GM12878 (cell line): ENCODE data around the gene ZNF396. TPM values are rescaled to one million over a fixed set of nuclear protein-coding genes. Genes with fewer than 3 reads are reported as not detected.
A peak's percentile ranks its signal among the peaks of the same experiment; 100 is the strongest.

Experiments
- BCLAF1 ChIP-seq: fragments of 450-650 bp; IDR thresholded peaks from 2 replicates; pipeline ENCODE4 v1.6.1; 2017; ENCODE audit warnings: antibody characterized with exemption, mild to moderate bottlenecking, moderate library complexity
- CEBPZ ChIP-seq: fragments of 150-350 bp; IDR thresholded peaks from 2 replicates; pipeline ENCODE4 v1.6.1; 2016; ENCODE audit warnings: low read depth, low read length
- EGR1 ChIP-seq, 2 experiments: IDR thresholded peaks; 1 replicate in 1 of 2; 2 replicates in 1 of 2; pipeline ENCODE4 v1.6.1; 2011 to 2012; ENCODE audit warnings: low read depth in 2 of 2, low read length in 2 of 2, borderline replicate concordance in 1 of 2, mild to moderate bottlenecking in 1 of 2, moderate library complexity in 1 of 2
- HCFC1 ChIP-seq: fragments of 150-350 bp; IDR thresholded peaks from 2 replicates; pipeline ENCODE4 v1.6.1; 2014; ENCODE audit warnings: low read length
- HSF1 ChIP-seq: fragments of 150-350 bp; IDR thresholded peaks from 2 replicates; pipeline ENCODE4 v1.6.1; 2014; ENCODE audit warnings: mild to moderate bottlenecking, low read depth, low read length
- IRF4 ChIP-seq: IDR thresholded peaks from 2 replicates; pipeline ENCODE4 v1.6.1; 2011; ENCODE audit warnings: low read depth, low read length
- NKRF ChIP-seq: fragments of 450-650 bp; conservative IDR thresholded peaks from 2 replicates; pipeline ENCODE4 v1.6.1; 2017; ENCODE audit warnings: mild to moderate bottlenecking, moderate library complexity
- POU2F2 ChIP-seq: IDR thresholded peaks from 3 replicates; pipeline ENCODE4 v1.6.1; 2011; ENCODE audit warnings: low read depth, mild to moderate bottlenecking, low read length, borderline replicate concordance
- RAD21 ChIP-seq: IDR thresholded peaks from 2 replicates; pipeline ENCODE4 v1.6.1; 2011; ENCODE audit warnings: mild to moderate bottlenecking, low read depth, low read length, moderate library complexity; ENCODE audit not compliant: insufficient read depth
- RAD51 ChIP-seq: fragments of 450-650 bp; IDR thresholded peaks from 2 replicates; pipeline ENCODE4 v1.6.1; 2016; ENCODE audit warnings: moderate library complexity, mild to moderate bottlenecking, inconsistent platforms
- SIN3A ChIP-seq: IDR thresholded peaks from 2 replicates; pipeline ENCODE4 v1.6.1; 2012; ENCODE audit warnings: low read depth, low read length, improper control_type of control experiment
- SP1 ChIP-seq: IDR thresholded peaks from one replicate; pipeline ENCODE4 v1.6.1; 2011; ENCODE audit warnings: low read depth, low read length
- SRF ChIP-seq, 2 experiments: IDR thresholded peaks; 2 replicates each; pipeline ENCODE4 v1.6.1; 2011; ENCODE audit warnings: low read depth in 2 of 2, low read length in 2 of 2, mild to moderate bottlenecking in 1 of 2, moderate library complexity in 1 of 2
- TAF1 ChIP-seq: IDR thresholded peaks from 2 replicates; pipeline ENCODE4 v1.6.1; 2011; ENCODE audit warnings: mild to moderate bottlenecking, low read depth, low read length, borderline replicate concordance
- TBL1XR1 ChIP-seq: IDR thresholded peaks from 2 replicates; pipeline ENCODE4 v1.6.1; 2012; ENCODE audit warnings: low read depth, low read length, improper control_type of control experiment
- ZNF207 ChIP-seq: fragments of 450-650 bp; IDR thresholded peaks from 2 replicates; pipeline ENCODE4 v1.6.1; 2014; ENCODE audit warnings: antibody characterized with exemption, mild to moderate bottlenecking, borderline replicate concordance
- ZZZ3 ChIP-seq: IDR thresholded peaks from 2 replicates; pipeline ENCODE4 v1.6.1; 2011; ENCODE audit warnings: low read depth; ENCODE audit not compliant: control insufficient read depth, insufficient read length
- polyA plus RNA-seq, 11 experiments: library from polyadenylated mRNA; depleted of rRNA in 4 of 11; unstranded in 6 of 11; stranded (reverse) in 5 of 11; fragments of >200 nt; fragmentation: Nextera tagmentation in 4 of 11; fragmentation: Illumina TruSeq in 1 of 11; extraction: Ambion mirVana in 4 of 11; extraction: Trizol in 1 of 11; gene quantifications; 1 replicate in 1 of 11; 2 replicates in 10 of 11; pipeline versions ENCODE4 v1.2.1 to v1.2.3, GENCODE V29; 2011 to 2016; ENCODE audit warnings: inconsistent platforms in 2 of 11, missing spikeins in 2 of 11, low read depth in 1 of 11
- total RNA-seq, 4 experiments: library from RNA; depleted of rRNA in 3 of 4; stranded (reverse); fragments of >200 nt in 3 of 4; fragmentation: Illumina TruSeq in 1 of 4; extraction: Trizol in 1 of 4; gene quantifications; 2 replicates each; pipeline versions ENCODE4 v1.2.1 to v1.2.3, GENCODE V29; 2013 to 2021
- TF ChIP-seq, protein P1 (sequence below): fragments of 450-650 bp; IDR thresholded peaks from 2 replicates; pipeline ENCODE4 v1.6.1; 2017; ENCODE audit warnings: mild to moderate bottlenecking, low read depth, inconsistent platforms; ENCODE audit not compliant: poor library complexity, severe bottlenecking

Gene ZNF396
- total and polyA plus RNA-seq, 10 of the 15 experiments (the other 5 are each of a cell fraction or from before 2014, with no cell fraction given): 0.14 to 0.79 (median 0.47) TPM

- TF ChIP-seq BCLAF1: no peak
- TF ChIP-seq ZZZ3: no peak
- TF ChIP-seq POU2F2: no peak
- TF ChIP-seq NKRF: no peak
- peak; percentile 45; the same call in 1 of the 2 replicates for TF ChIP-seq RAD51
- TF ChIP-seq IRF4: no peak
- TF ChIP-seq TBL1XR1: no peak
- TF ChIP-seq HSF1: no peak
- no peak for TF ChIP-seq RAD21
- TF ChIP-seq EGR1 (IDR thresholded peaks at IDR 0.05; ENCODE audit: borderline replicate concordance in 1 of 2, low read depth in 2 of 2, low read length in 2 of 2): no peak
- TF ChIP-seq CEBPZ: no peak
- no peak for TF ChIP-seq ZNF207
- TF ChIP-seq, protein P1, sequence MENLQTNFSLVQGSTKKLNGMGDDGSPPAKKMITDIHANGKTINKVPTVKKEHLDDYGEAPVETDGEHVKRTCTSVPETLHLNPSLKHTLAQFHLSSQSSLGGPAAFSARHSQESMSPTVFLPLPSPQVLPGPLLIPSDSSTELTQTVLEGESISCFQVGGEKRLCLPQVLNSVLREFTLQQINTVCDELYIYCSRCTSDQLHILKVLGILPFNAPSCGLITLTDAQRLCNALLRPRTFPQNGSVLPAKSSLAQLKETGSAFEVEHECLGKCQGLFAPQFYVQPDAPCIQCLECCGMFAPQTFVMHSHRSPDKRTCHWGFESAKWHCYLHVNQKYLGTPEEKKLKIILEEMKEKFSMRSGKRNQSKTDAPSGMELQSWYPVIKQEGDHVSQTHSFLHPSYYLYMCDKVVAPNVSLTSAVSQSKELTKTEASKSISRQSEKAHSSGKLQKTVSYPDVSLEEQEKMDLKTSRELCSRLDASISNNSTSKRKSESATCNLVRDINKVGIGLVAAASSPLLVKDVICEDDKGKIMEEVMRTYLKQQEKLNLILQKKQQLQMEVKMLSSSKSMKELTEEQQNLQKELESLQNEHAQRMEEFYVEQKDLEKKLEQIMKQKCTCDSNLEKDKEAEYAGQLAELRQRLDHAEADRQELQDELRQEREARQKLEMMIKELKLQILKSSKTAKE: no peak
- no peak for TF ChIP-seq HCFC1
- TF ChIP-seq SIN3A: no peak
- no peak for TF ChIP-seq TAF1
- TF ChIP-seq SP1: no peak
- TF ChIP-seq SRF (IDR thresholded peaks at IDR 0.05; ENCODE audit: low read depth in 2 of 2, low read length in 2 of 2): no peak
These were observed 31.6 kb downstream of the ZNF396 start (continued) for GRCh38 chr18:35345460-35345921.
